Stimulated activated CD8-positive, alpha-beta memory T cell treated with anti-CD3 and anti-CD28 coated beads, Interleukin-7, amount 100 ng/mL, for 1 hour (primary cell): Measurements from ENCODE around the gene TSGA10IP.

Experiments
- DNase-seq, 2 donors: peaks; one replicate each; pipeline ENCODE4 v3.0.0-alpha.2; 2020; ENCODE audit warnings: low read depth in 2 of 2

Gene TSGA10IP

GRCh38 chr11:65945430-65945911, at the start of gene TSGA10IP:
Gene TSGA10IP, plus strand, starts transcription at chr11:65945480. Its CDS starts 196 bp downstream, at chr11:65945676.
- DNase-seq = no peak

GRCh38 chr11:65895482-65895981, 49.7 kb upstream of the TSGA10IP start:
- DNase-seq = no peak

- DNase-seq = no peak
Measured at GRCh38 chr11:65896034-65896999, 49.0 kb upstream of the TSGA10IP start.

GRCh38 chr11:65897020-65897471, 48.2 kb upstream of the TSGA10IP start:
- no peak for DNase-seq

- DNase-seq = no peak
Measured at GRCh38 chr11:65898656-65899355, 46.5 kb upstream of the TSGA10IP start.

GRCh38 chr11:65899356-65900124, 45.7 kb upstream of the TSGA10IP start:
- DNase-seq = no peak

- peak; percentile 76 to 77 for DNase-seq
Measured at GRCh38 chr11:65900125-65900898, 45.0 kb upstream of the TSGA10IP start, which contains the start of gene FOSL1. Gene FOSL1, minus strand, starts transcription at chr11:65900388. Its CDS starts 49 bp downstream, at chr11:65900339.

GRCh38 chr11:65900899-65901180, 44.4 kb upstream of the TSGA10IP start:
- no peak for DNase-seq

- DNase-seq = no peak
Measured at GRCh38 chr11:65903068-65903481, 42.2 kb upstream of the TSGA10IP start.

- DNase-seq = no peak
Measured at GRCh38 chr11:65903715-65904114, 41.6 kb upstream of the TSGA10IP start.

GRCh38 chr11:65906602-65907001, 38.7 kb upstream of the TSGA10IP start:
- DNase-seq = no peak

GRCh38 chr11:65907878-65908277, 37.4 kb upstream of the TSGA10IP start:
- no peak for DNase-seq

- no peak for DNase-seq
Measured at GRCh38 chr11:65911682-65912568, 33.4 kb upstream of the TSGA10IP start.

- DNase-seq = no peak
Measured at GRCh38 chr11:65912845-65913244, 32.4 kb upstream of the TSGA10IP start.

GRCh38 chr11:65915101-65915820, 30.0 kb upstream of the TSGA10IP start:
- no peak for DNase-seq

- DNase-seq = no peak
Measured at GRCh38 chr11:65915821-65916251, 29.4 kb upstream of the TSGA10IP start.

- DNase-seq = no peak
Measured at GRCh38 chr11:65916391-65916790, 28.9 kb upstream of the TSGA10IP start.

- no peak for DNase-seq
Measured at GRCh38 chr11:65917077-65917433, 28.2 kb upstream of the TSGA10IP start.
